NCI-H526 (cell line): ENCODE measurements around the gene RGS7BP.

Source experiments
- DNase-seq, 2 experiments: peaks; one replicate each; lab custom pipeline; 2025; lab: John Stamatoyannopoulos, UW

Gene RGS7BP

GRCh38 chr5:64505769-64506566 is at the start of gene RGS7BP:
Gene RGS7BP, plus strand, starts transcription at chr5:64506015. Its CDS starts 610 bp downstream, at chr5:64506625.
- peak; percentile 27 to 79 for DNase-seq

- no peak for DNase-seq
These were observed 48.0 kb upstream of the RGS7BP start for GRCh38 chr5:64457846-64458245.

GRCh38 chr5:64458948-64459347 is 46.9 kb upstream of the RGS7BP start:
- no peak for DNase-seq

GRCh38 chr5:64462391-64462790 is 43.4 kb upstream of the RGS7BP start:
- DNase-seq = no peak

- DNase-seq = no peak
These were observed 19.7 kb upstream of the RGS7BP start for GRCh38 chr5:64486163-64486562.

GRCh38 chr5:64487283-64487682 is 18.5 kb upstream of the RGS7BP start:
- DNase-seq = no peak

GRCh38 chr5:64489857-64490256 is 16.0 kb upstream of the RGS7BP start:
- no peak for DNase-seq

- no peak for DNase-seq
These were observed 8.4 kb upstream of the RGS7BP start for GRCh38 chr5:64497386-64497785.

GRCh38 chr5:64502196-64502595 is 3.6 kb upstream of the RGS7BP start:
- DNase-seq = no peak

- peak in 1 of 2 experiments; percentile 14 for DNase-seq
These were observed 900 bp downstream of the RGS7BP start for GRCh38 chr5:64506567-64507263.

GRCh38 chr5:64507264-64507605 is 1.4 kb downstream of the RGS7BP start:
- no peak for DNase-seq

GRCh38 chr5:64509828-64510227 is 4.0 kb downstream of the RGS7BP start:
- no peak for DNase-seq

GRCh38 chr5:64513492-64513891 is 7.7 kb downstream of the RGS7BP start:
- no peak for DNase-seq

GRCh38 chr5:64514612-64515011 is 8.8 kb downstream of the RGS7BP start:
- DNase-seq = no peak

- no peak for DNase-seq
These were observed 10.4 kb downstream of the RGS7BP start for GRCh38 chr5:64516216-64516615.

- peak; percentile 52 to 54 for DNase-seq
These were observed 13.0 kb downstream of the RGS7BP start for GRCh38 chr5:64518793-64519192.

- DNase-seq = peak in 1 of 2 experiments; percentile 51
These were observed 13.4 kb downstream of the RGS7BP start for GRCh38 chr5:64519263-64519662.

GRCh38 chr5:64526734-64527439 is 21.1 kb downstream of the RGS7BP start:
- no peak for DNase-seq

- DNase-seq = no peak
These were observed 24.3 kb downstream of the RGS7BP start for GRCh38 chr5:64530076-64530475.

- no peak for DNase-seq
These were observed 26.4 kb downstream of the RGS7BP start for GRCh38 chr5:64532212-64532611.

- no peak for DNase-seq
These were observed 26.8 kb downstream of the RGS7BP start for GRCh38 chr5:64532657-64533056.

GRCh38 chr5:64534033-64534432 is 28.2 kb downstream of the RGS7BP start:
- DNase-seq = no peak

- DNase-seq = no peak
These were observed 52.1 kb downstream of the RGS7BP start for GRCh38 chr5:64557911-64558310.
